ENCODE results near the gene CFAP161. TPM values are rescaled to one million over a fixed set of nuclear protein-coding genes. Genes with fewer than 3 reads are reported as not detected.

CFAP161 gene
- total RNA-seq, 2 experiments from 2014 or later: not detected

GRCh38 chr15:81175496-81175895, 41.4 kb downstream of the CFAP161 start:
- H3K9me3 Mint-ChIP-seq: no peaks in the 10 kb centered on the region
- POLR2A ChIA-PET: no interaction called here
- intact Hi-C loops (cut with micrococcal nuclease): no loop called here
- CTCF ChIA-PET: no interaction called here
- no peaks in the 10 kb centered on the region for H3K4me1 Mint-ChIP-seq (ENCODE audit: low read depth)
- H3K4me3 Mint-ChIP-seq: no peak overlapping the region
- DNase-seq: no peak
- H3K27ac Mint-ChIP-seq: no peak overlapping the region
- peaks cover 9% of the 10 kb centered on the region for H3K27me3 Mint-ChIP-seq
- H3K36me3 Mint-ChIP-seq: no peaks in the 10 kb centered on the region

GRCh38 chr15:81176291-81176893, 42.3 kb downstream of the CFAP161 start:
- CTCF ChIA-PET: no interaction called here
- H3K27me3 Mint-ChIP-seq: peaks cover 6% of the 10 kb centered on the region
- no peaks in the 10 kb centered on the region for H3K4me1 Mint-ChIP-seq (ENCODE audit: low read depth)
- POLR2A ChIA-PET: no interaction called here
- no peak overlapping the region for H3K4me3 Mint-ChIP-seq
- intact Hi-C loops (cut with micrococcal nuclease): no loop called here
- no peaks in the 10 kb centered on the region for H3K9me3 Mint-ChIP-seq
- no peak for DNase-seq
- no peak overlapping the region for H3K27ac Mint-ChIP-seq
- H3K36me3 Mint-ChIP-seq: no peaks in the 10 kb centered on the region

GRCh38 chr15:81178365-81178764, 44.3 kb downstream of the CFAP161 start:
- H3K4me1 Mint-ChIP-seq (ENCODE audit: low read depth): no peaks in the 10 kb centered on the region

GRCh38 chr15:81181220-81181619, 47.1 kb downstream of the CFAP161 start:
- DNase-seq: no peak
- CTCF ChIA-PET: no interaction called here
- H3K36me3 Mint-ChIP-seq: no peaks in the 10 kb centered on the region

More at GRCh38 chr15:81178365-81178764, 44.3 kb downstream of the CFAP161 start:
- no peak overlapping the region for H3K27ac Mint-ChIP-seq
- H3K27me3 Mint-ChIP-seq: peaks cover 10% of the 10 kb centered on the region
- ChIA-PET POLR2A (no interaction called here), CTCF (interaction anchor here (2.2 kb wide), 1 partner anchor 88 kb away, joined by 11 read pairs; no protein-coding TSS in a partner anchor)
- DNase-seq: no peak
- intact Hi-C loops (cut with micrococcal nuclease): no loop called here
- H3K4me3 Mint-ChIP-seq: no peak overlapping the region
- no peaks in the 10 kb centered on the region for H3K9me3 Mint-ChIP-seq
- H3K36me3 Mint-ChIP-seq: no peaks in the 10 kb centered on the region

GRCh38 chr15:81182031-81182755, 48.1 kb downstream of the CFAP161 start:
- no peak for DNase-seq
- Mint-ChIP-seq H3K9me3 (no peaks in the 10 kb centered on the region), H3K4me1 (ENCODE audit: low read depth) (no peaks in the 10 kb centered on the region), H3K36me3 (no peaks in the 10 kb centered on the region), H3K27me3 (peaks cover 19% of the 10 kb centered on the region), H3K27ac (no peak overlapping the region), H3K4me3 (no peak overlapping the region)
- ChIA-PET CTCF (no interaction called here), POLR2A (no interaction called here)
- intact Hi-C loops (cut with micrococcal nuclease): no loop called here

More at GRCh38 chr15:81181220-81181619, 47.1 kb downstream of the CFAP161 start:
- POLR2A ChIA-PET: no interaction called here
- no peaks in the 10 kb centered on the region for H3K9me3 Mint-ChIP-seq
- H3K4me3 Mint-ChIP-seq: no peak overlapping the region
- no peaks in the 10 kb centered on the region for H3K4me1 Mint-ChIP-seq (ENCODE audit: low read depth)
- intact Hi-C loops (cut with micrococcal nuclease): no loop called here
- H3K27me3 Mint-ChIP-seq: peaks cover 19% of the 10 kb centered on the region
- no peak overlapping the region for H3K27ac Mint-ChIP-seq

- POLR2A ChIA-PET: no interaction called here
- Mint-ChIP-seq H3K36me3 (no peaks in the 10 kb centered on the region), H3K4me1 (ENCODE audit: low read depth) (no peaks in the 10 kb centered on the region), H3K27me3 (peaks cover 19% of the 10 kb centered on the region), H3K4me3 (no peak overlapping the region), H3K27ac (no peak overlapping the region), H3K9me3 (no peaks in the 10 kb centered on the region)
- CTCF ChIA-PET: interaction anchor here (0.9 kb wide), 1 partner anchor 83 kb away, joined by 3 read pairs; no protein-coding TSS in a partner anchor
- intact Hi-C loops (cut with micrococcal nuclease): no loop called here
- no peak for DNase-seq
These were observed 48.8 kb downstream of the CFAP161 start for GRCh38 chr15:81182756-81183438.

- Mint-ChIP-seq H3K4me1 (ENCODE audit: low read depth) (no peaks in the 10 kb centered on the region), H3K9me3 (no peaks in the 10 kb centered on the region), H3K4me3 (no peak overlapping the region), H3K27me3 (peaks cover 22% of the 10 kb centered on the region), H3K27ac (no peak overlapping the region), H3K36me3 (no peaks in the 10 kb centered on the region)
- ChIA-PET CTCF (interaction anchor here (0.9 kb wide), 1 partner anchor 83 kb away, joined by 3 read pairs; no protein-coding TSS in a partner anchor), POLR2A (no interaction called here)
- intact Hi-C loops (cut with micrococcal nuclease): no loop called here
- DNase-seq: no peak
These were observed 49.3 kb downstream of the CFAP161 start for GRCh38 chr15:81183439-81183775.

GRCh38 chr15:81184188-81184587, 50.1 kb downstream of the CFAP161 start:
- ChIA-PET CTCF (interaction anchor here (1.1 kb wide), 1 partner anchor 82 kb away, joined by 3 read pairs; no protein-coding TSS in a partner anchor), POLR2A (no interaction called here)
- no peak overlapping the region for H3K4me3 Mint-ChIP-seq
- no peak for DNase-seq
- H3K27me3 Mint-ChIP-seq: peaks cover 19% of the 10 kb centered on the region
- H3K9me3 Mint-ChIP-seq: no peaks in the 10 kb centered on the region
- intact Hi-C loops (cut with micrococcal nuclease): no loop called here
- no peaks in the 10 kb centered on the region for H3K36me3 Mint-ChIP-seq
- H3K4me1 Mint-ChIP-seq (ENCODE audit: low read depth): no peaks in the 10 kb centered on the region
- no peak overlapping the region for H3K27ac Mint-ChIP-seq

- ChIA-PET CTCF (interaction anchor here (1.0 kb wide), 1 partner anchor 81 kb away, joined by 3 read pairs; no protein-coding TSS in a partner anchor), POLR2A (no interaction called here)
- peaks cover 19% of the 10 kb centered on the region for H3K27me3 Mint-ChIP-seq
These were observed 51.7 kb downstream of the CFAP161 start for GRCh38 chr15:81185631-81186295.

GRCh38 chr15:81188354-81188753, 54.3 kb downstream of the CFAP161 start:
- no peaks in the 10 kb centered on the region for H3K36me3 Mint-ChIP-seq
- H3K27ac Mint-ChIP-seq: no peak overlapping the region
- no peaks in the 10 kb centered on the region for H3K9me3 Mint-ChIP-seq
- POLR2A ChIA-PET: no interaction called here
- H3K4me3 Mint-ChIP-seq: no peak overlapping the region
- CTCF ChIA-PET: no interaction called here
- DNase-seq: no peak
- intact Hi-C loops (cut with micrococcal nuclease): no loop called here
- H3K4me1 Mint-ChIP-seq (ENCODE audit: low read depth): no peaks in the 10 kb centered on the region
- H3K27me3 Mint-ChIP-seq: peaks cover 16% of the 10 kb centered on the region

More at GRCh38 chr15:81185631-81186295, 51.7 kb downstream of the CFAP161 start:
- Mint-ChIP-seq H3K4me3 (no peak overlapping the region), H3K36me3 (no peaks in the 10 kb centered on the region), H3K4me1 (ENCODE audit: low read depth) (no peaks in the 10 kb centered on the region), H3K9me3 (no peaks in the 10 kb centered on the region), H3K27ac (no peak overlapping the region)
- no peak for DNase-seq
- intact Hi-C loops (cut with micrococcal nuclease): no loop called here

GRCh38 chr15:81189583-81190283, 55.7 kb downstream of the CFAP161 start:
- H3K9me3 Mint-ChIP-seq: no peaks in the 10 kb centered on the region
- CTCF ChIA-PET: no interaction called here
- H3K27me3 Mint-ChIP-seq: peaks cover 13% of the 10 kb centered on the region
- H3K4me3 Mint-ChIP-seq: no peak overlapping the region
- intact Hi-C loops (cut with micrococcal nuclease): loop anchor here (5.0 kb wide), 1 partner anchor 223 kb away; no protein-coding TSS in a partner anchor
- no peak overlapping the region for H3K27ac Mint-ChIP-seq
- POLR2A ChIA-PET: no interaction called here
- no peaks in the 10 kb centered on the region for H3K4me1 Mint-ChIP-seq (ENCODE audit: low read depth)
- DNase-seq: no peak
- H3K36me3 Mint-ChIP-seq: no peaks in the 10 kb centered on the region

Measured in activated CD4-positive, alpha-beta memory T cell treated with anti-CD3 and anti-CD28 coated beads for 36 hours (primary cell).